ENCODE results near the gene GAS6.

GAS6 gene

GRCh38 chr13:113788413-113789135 lies 75.3 kb downstream of the GAS6 start:
- peaks cover 0 to 8% (median 0%) of the 10 kb centered on the region in 11 experiments; a peak in 4 of 22 replicates for H3K9me3 ChIP-seq (replicated peaks in 1 of 11)
- no peak for TF ChIP-seq Cebpa-rat (IDR thresholded peaks at IDR 0.05)
- H3K27me3 ChIP-seq = no peaks in the 10 kb centered on the region

GRCh38 chr13:113787694-113788093 lies 76.2 kb downstream of the GAS6 start:
- Histone ChIP-seq H3K9ac (no peak overlapping the region), H4K20me1 (peaks cover 0 to 17% (median 0%) of the 10 kb centered on the region in 11 experiments; a peak in 6 of 22 replicates), H3K4me3 (no peak overlapping the region), H3K4me1 (peaks cover 0 to 24% (median 9%) of the 10 kb centered on the region in 10 experiments; a peak in 13 of 20 replicates), H3K4me2 (no peak overlapping the region), H3K9me3 (replicated peaks in 1 of 11) (peaks cover 0 to 8% (median 0%) of the 10 kb centered on the region in 11 experiments; a peak in 4 of 22 replicates), H3K36me3 (peaks cover 0 to 8% (median 0%) of the 10 kb centered on the region in 11 experiments; a peak in 5 of 22 replicates), H3K27ac (no peak overlapping the region), H3K27me3 (no peaks in the 10 kb centered on the region)
- TF ChIP-seq Cebpa-rat (IDR thresholded peaks at IDR 0.05) = no peak

More at GRCh38 chr13:113788413-113789135, 75.3 kb downstream of the GAS6 start:
- H3K4me3 ChIP-seq = no peak overlapping the region
- peaks cover 0 to 8% (median 0%) of the 10 kb centered on the region in 11 experiments; a peak in 6 of 22 replicates for H3K36me3 ChIP-seq
- peaks cover 0 to 24% (median 9%) of the 10 kb centered on the region in 10 experiments; a peak in 13 of 20 replicates for H3K4me1 ChIP-seq
- H4K20me1 ChIP-seq = peaks cover 0 to 24% (median 0%) of the 10 kb centered on the region in 11 experiments; a peak in 5 of 22 replicates
- H3K4me2 ChIP-seq = no peak overlapping the region
- no peak overlapping the region for H3K9ac ChIP-seq
- no peak overlapping the region for H3K27ac ChIP-seq

GRCh38 chr13:113786262-113786841 lies 77.5 kb downstream of the GAS6 start:
- H4K20me1 ChIP-seq = peaks cover 0 to 6% (median 0%) of the 10 kb centered on the region in 11 experiments; a peak in 5 of 22 replicates
- peaks cover 0 to 8% (median 0%) of the 10 kb centered on the region in 11 experiments; a peak in 4 of 22 replicates for H3K9me3 ChIP-seq (replicated peaks in 1 of 11)
- peaks cover 0 to 24% (median 9%) of the 10 kb centered on the region in 10 experiments; a peak in 13 of 20 replicates for H3K4me1 ChIP-seq
- H3K27ac ChIP-seq = no peak overlapping the region
- H3K36me3 ChIP-seq = peaks cover 0 to 8% (median 0%) of the 10 kb centered on the region in 11 experiments; a peak in 5 of 22 replicates
- H3K4me2 ChIP-seq = peak overlapping the region in 3 of 11 experiments; percentile 9 to 29 (median 24); a peak in 2 of 22 replicates
- no peak for TF ChIP-seq Cebpa-rat (IDR thresholded peaks at IDR 0.05)
- H3K4me3 ChIP-seq = no peak overlapping the region
- no peak overlapping the region for H3K9ac ChIP-seq
- no peaks in the 10 kb centered on the region for H3K27me3 ChIP-seq

- no peak overlapping the region for H3K27ac ChIP-seq
- H3K9me3 ChIP-seq (replicated peaks in 1 of 11) = peaks cover 0 to 8% (median 0%) of the 10 kb centered on the region in 11 experiments; a peak in 4 of 22 replicates
- H3K4me1 ChIP-seq = peaks cover 0 to 24% (median 9%) of the 10 kb centered on the region in 10 experiments; a peak in 13 of 20 replicates
- H3K4me2 ChIP-seq = peak overlapping the region in 9 of 11 experiments; percentile 6 to 72 (median 41); a peak in 15 of 22 replicates
- no peak overlapping the region for H3K9ac ChIP-seq
- H4K20me1 ChIP-seq = no peaks in the 10 kb centered on the region; a peak in 2 of 22 replicates
- no peaks in the 10 kb centered on the region for H3K27me3 ChIP-seq
- no peak for TF ChIP-seq Cebpa-rat (IDR thresholded peaks at IDR 0.05)
- peaks cover 0 to 8% (median 0%) of the 10 kb centered on the region in 11 experiments; a peak in 5 of 22 replicates for H3K36me3 ChIP-seq
- H3K4me3 ChIP-seq = no peak overlapping the region
Measured at GRCh38 chr13:113785051-113786010, 78.5 kb downstream of the GAS6 start.

- no peak for TF ChIP-seq Cebpa-rat (IDR thresholded peaks at IDR 0.05)
- Histone ChIP-seq H3K4me1 (peaks cover 0 to 24% (median 9%) of the 10 kb centered on the region in 10 experiments; a peak in 13 of 20 replicates), H3K36me3 (peaks cover 0 to 8% (median 0%) of the 10 kb centered on the region in 11 experiments; a peak in 5 of 22 replicates), H3K27me3 (no peaks in the 10 kb centered on the region), H4K20me1 (no peaks in the 10 kb centered on the region; a peak in 2 of 22 replicates), H3K9ac (no peak overlapping the region), H3K27ac (no peak overlapping the region), H3K4me3 (no peak overlapping the region), H3K4me2 (peak overlapping the region in 9 of 11 experiments; percentile 6 to 72 (median 41); a peak in 11 of 22 replicates), H3K9me3 (replicated peaks in 1 of 11) (peaks cover 0 to 8% (median 0%) of the 10 kb centered on the region in 11 experiments; a peak in 4 of 22 replicates)
Measured at GRCh38 chr13:113784645-113785024, 79.2 kb downstream of the GAS6 start.

- H3K27me3 ChIP-seq = no peaks in the 10 kb centered on the region
Measured at GRCh38 chr13:113783966-113784644, 79.8 kb downstream of the GAS6 start.

GRCh38 chr13:113783200-113783881 lies 80.5 kb downstream of the GAS6 start:
- Histone ChIP-seq H3K9ac (no peak overlapping the region), H3K4me3 (no peak overlapping the region), H3K9me3 (replicated peaks in 1 of 11) (peaks cover 0 to 8% (median 0%) of the 10 kb centered on the region in 11 experiments; a peak in 4 of 22 replicates), H3K27ac (no peak overlapping the region), H3K27me3 (no peaks in the 10 kb centered on the region), H4K20me1 (no peaks in the 10 kb centered on the region; a peak in 1 of 22 replicates), H3K4me2 (no peak overlapping the region), H3K36me3 (peaks cover 0 to 8% (median 0%) of the 10 kb centered on the region in 11 experiments; a peak in 5 of 22 replicates), H3K4me1 (peaks cover 0 to 24% (median 9%) of the 10 kb centered on the region in 10 experiments; a peak in 13 of 20 replicates)
- no peak for TF ChIP-seq Cebpa-rat (IDR thresholded peaks at IDR 0.05)

More at GRCh38 chr13:113783966-113784644, 79.8 kb downstream of the GAS6 start:
- Histone ChIP-seq H3K4me3 (no peak overlapping the region), H3K36me3 (peaks cover 0 to 8% (median 0%) of the 10 kb centered on the region in 11 experiments; a peak in 5 of 22 replicates), H3K4me1 (peaks cover 0 to 24% (median 9%) of the 10 kb centered on the region in 10 experiments; a peak in 13 of 20 replicates), H3K27ac (no peak overlapping the region), H3K9me3 (replicated peaks in 1 of 11) (peaks cover 0 to 8% (median 0%) of the 10 kb centered on the region in 11 experiments; a peak in 4 of 22 replicates), H3K9ac (no peak overlapping the region), H3K4me2 (peak overlapping the region in 6 of 11 experiments; percentile 6 to 72 (median 35); a peak in 7 of 22 replicates), H4K20me1 (no peaks in the 10 kb centered on the region; a peak in 1 of 22 replicates)
- no peak for TF ChIP-seq Cebpa-rat (IDR thresholded peaks at IDR 0.05)
